Measurements from ENCODE around the gene FKBP1B.
A peak's percentile ranks its signal among the peaks of the same experiment; 100 is the strongest.
"Not testable (repeated sequence)": the region's sequence is repeated elsewhere in the genome, so short reads cannot be mapped to it uniquely, and the experiment has no call there.

The FKBP1B gene

GRCh38 chr2:24106786-24107185, 57.2 kb downstream of the FKBP1B start:
- ATAC-seq: no peak
- TF ChIP-seq ZNF70 (CRISPR knock-in tag; IDR thresholded peaks at IDR 0.05) (no peak), PATZ1 (CRISPR knock-in tag; IDR thresholded peaks at IDR 0.05; ENCODE audit: borderline replicate concordance) (no peak), OSR1 (CRISPR knock-in tag; IDR thresholded peaks at IDR 0.05) (no peak), ISL1 (CRISPR knock-in tag; IDR thresholded peaks at IDR 0.05) (no peak), ZC3H10 (CRISPR knock-in tag; IDR thresholded peaks at IDR 0.05) (no peak), ZFP30 (CRISPR knock-in tag; IDR thresholded peaks at IDR 0.05) (no peak), TSHZ2 (CRISPR knock-in tag; IDR thresholded peaks at IDR 0.05) (no peak), ARNTL (CRISPR knock-in tag; IDR thresholded peaks at IDR 0.05; ENCODE audit: borderline replicate concordance, low read depth) (no peak)

- TF ChIP-seq OSR1 (CRISPR knock-in tag; IDR thresholded peaks at IDR 0.05): no peak
- no peak for TF ChIP-seq CSDC2 (CRISPR knock-in tag; IDR thresholded peaks at IDR 0.05)
- TF ChIP-seq ZNF70 (CRISPR knock-in tag; IDR thresholded peaks at IDR 0.05): no peak
- TF ChIP-seq CREB5 (CRISPR knock-in tag; IDR thresholded peaks at IDR 0.05; ENCODE audit: low read depth): no peak
- no peak for TF ChIP-seq ZNF565 (CRISPR knock-in tag; conservative IDR thresholded peaks at IDR 0.05; ENCODE audit: low read depth)
- TF ChIP-seq TCF4 (CRISPR knock-in tag; IDR thresholded peaks at IDR 0.05; ENCODE audit: borderline replicate concordance): no peak
- no peak for TF ChIP-seq ISL1 (CRISPR knock-in tag; IDR thresholded peaks at IDR 0.05)
- no peak for TF ChIP-seq CSRNP3 (CRISPR knock-in tag; IDR thresholded peaks at IDR 0.05)
- TF ChIP-seq ZFP3 (CRISPR knock-in tag; IDR thresholded peaks at IDR 0.05): no peak
- no peak for ATAC-seq
Observed at GRCh38 chr2:24107336-24107735, 57.8 kb downstream of the FKBP1B start.

GRCh38 chr2:24109431-24109830, 59.9 kb downstream of the FKBP1B start:
- ATAC-seq: not testable (repeated sequence)

- ATAC-seq: peak; percentile 31; the same call in 2 of the 3 replicates
- TF ChIP-seq ZNF70 (CRISPR knock-in tag; IDR thresholded peaks at IDR 0.05) (no peak), ISL1 (CRISPR knock-in tag; IDR thresholded peaks at IDR 0.05) (no peak), TSHZ2 (CRISPR knock-in tag; IDR thresholded peaks at IDR 0.05) (no peak), TCF4 (CRISPR knock-in tag; IDR thresholded peaks at IDR 0.05; ENCODE audit: borderline replicate concordance) (no peak), CSRNP3 (CRISPR knock-in tag; IDR thresholded peaks at IDR 0.05) (no peak), CREB5 (CRISPR knock-in tag; IDR thresholded peaks at IDR 0.05; ENCODE audit: low read depth) (no peak), POU6F1 (CRISPR knock-in tag; IDR thresholded peaks at IDR 0.05; ENCODE audit: borderline replicate concordance, low read depth) (no peak), ZNF8 (CRISPR knock-in tag; IDR thresholded peaks at IDR 0.05) (no peak), OSR1 (CRISPR knock-in tag; IDR thresholded peaks at IDR 0.05) (no peak), ZNF565 (CRISPR knock-in tag; conservative IDR thresholded peaks at IDR 0.05; ENCODE audit: low read depth) (no peak), ZFP30 (CRISPR knock-in tag; IDR thresholded peaks at IDR 0.05) (no peak), ZC3H10 (CRISPR knock-in tag; IDR thresholded peaks at IDR 0.05) (no peak), PPARA (CRISPR knock-in tag; IDR thresholded peaks at IDR 0.05; ENCODE audit: borderline replicate concordance) (no peak), RARB (CRISPR knock-in tag; IDR thresholded peaks at IDR 0.05) (no peak), SNAI2 (CRISPR knock-in tag; IDR thresholded peaks at IDR 0.05) (no peak)
Observed at GRCh38 chr2:24110660-24111303, 61.2 kb downstream of the FKBP1B start.
